SU-DHL-6 (cell line): ENCODE results near the gene VWC2L.

ENCODE experiments used
- H2AFZ ChIP-seq: fragments of 200-600 bp; sonication (generic); 2 replicates; pipeline ENCODE4 v1.6.1; 2014; ENCODE audit warnings: low read depth, mild to moderate bottlenecking, moderate library complexity, mixed read lengths, antibody characterized with exemption, low read length; ENCODE audit not compliant: severe bottlenecking
- H3F3A ChIP-seq: fragments of 200-600 bp; shearing (Covaris generic); 2 replicates; pipeline ENCODE4 v1.6.0; 2016; ENCODE audit warnings: antibody characterized with exemption, mild to moderate bottlenecking; ENCODE audit not compliant: insufficient read depth
- H3K27ac ChIP-seq: fragments of 200-600 bp; sonication (generic); 2 replicates; pipeline ENCODE4 v1.5.1; 2016; ENCODE audit warnings: low read depth, mild to moderate bottlenecking, low read length, moderate library complexity, mixed read lengths
- H3K27me3 ChIP-seq: fragments of 200-600 bp; sonication (generic), shearing (Covaris generic); 2 replicates; pipeline ENCODE4 v1.6.0; 2014; ENCODE audit warnings: mild to moderate bottlenecking, low read length
- H3K36me3 ChIP-seq: fragments of 200-600 bp; sonication (generic); 2 replicates; pipeline ENCODE4 v1.6.1; 2014; ENCODE audit warnings: mild to moderate bottlenecking, low read length, mixed read lengths
- H3K4me2 ChIP-seq: fragments of 300-600, 200-600 bp; shearing (Covaris generic), sonication (generic); 2 replicates; pipeline ENCODE4 v1.6.0; 2014; ENCODE audit warnings: low read length, low read depth, mild to moderate bottlenecking; ENCODE audit not compliant: poor library complexity, severe bottlenecking
- H3K4me3 ChIP-seq: fragments of 200-600 bp; sonication (generic); 2 replicates; pipeline ENCODE4 v1.5.1; 2014; ENCODE audit warnings: antibody characterized with exemption, low read length, mild to moderate bottlenecking, mixed read lengths; ENCODE audit not compliant: insufficient read depth, poor library complexity, severe bottlenecking
- H3K79me2 ChIP-seq: fragments of 200-600 bp; sonication (generic); 2 replicates; pipeline ENCODE4 v1.6.1; 2014; ENCODE audit warnings: mild to moderate bottlenecking, low read length, moderate library complexity; ENCODE audit not compliant: insufficient read depth
- H3K9ac ChIP-seq: fragments of 200-600 bp; sonication (generic); 2 replicates; pipeline ENCODE4 v1.7.0; 2014; ENCODE audit warnings: mild to moderate bottlenecking, low read length
- H3K9me2 ChIP-seq: fragments of 200-600 bp; sonication (generic); replicated peaks from 2 replicates; pipeline ENCODE4 v1.6.1; 2014; ENCODE audit warnings: low read length; ENCODE audit not compliant: insufficient read depth
- H3K9me3 ChIP-seq: fragments of 200-600 bp; sonication (generic); 2 replicates; pipeline ENCODE4 v1.6.1; 2014; ENCODE audit warnings: low read length, mixed read lengths; ENCODE audit not compliant: insufficient read depth
- H4K20me1 ChIP-seq: fragments of 200-600 bp; sonication (generic); 2 replicates; pipeline ENCODE4 v1.6.1; 2014; ENCODE audit warnings: low read depth, mild to moderate bottlenecking, antibody characterized with exemption, low read length, moderate library complexity, mixed read lengths
- CTCF ChIP-seq: fragments of 200-600 bp; sonication (generic); IDR thresholded peaks from one replicate; pipeline ENCODE4 v1.5.1; 2017; ENCODE audit warnings: antibody characterized with exemption, mild to moderate bottlenecking, low read length, moderate library complexity; ENCODE audit not compliant: insufficient read depth, poor library complexity, severe bottlenecking
- EZH2phosphoT487 ChIP-seq: fragments of 200-600 bp; sonication (generic), shearing (Covaris generic); conservative IDR thresholded peaks from 2 replicates; pipeline ENCODE4 v1.6.1; 2018; ENCODE audit warnings: mild to moderate bottlenecking, antibody characterized with exemption, low read length, moderate library complexity, mixed read lengths

Gene VWC2L

GRCh38 chr2:214575465-214575864 lies 164.6 kb downstream of the VWC2L start:
- H3K4me2 ChIP-seq, result no peak overlapping the region
- H3K27ac ChIP-seq, result no peak overlapping the region
- no peaks in the 10 kb centered on the region for H3F3A ChIP-seq
- H3K27me3 ChIP-seq, result no peaks in the 10 kb centered on the region
- no peak overlapping the region for H2AFZ ChIP-seq
- no peaks in the 10 kb centered on the region for H3K9me2 ChIP-seq
- H3K4me3 ChIP-seq, result no peak overlapping the region
- no peaks in the 10 kb centered on the region for H3K79me2 ChIP-seq
- H3K36me3 ChIP-seq, result no peaks in the 10 kb centered on the region
- H3K9ac ChIP-seq, result no peak overlapping the region
- TF ChIP-seq EZH2phosphoT487, result no peak
- TF ChIP-seq CTCF, result no peak
- H3K9me3 ChIP-seq, result no peaks in the 10 kb centered on the region
- no peaks in the 10 kb centered on the region for H4K20me1 ChIP-seq

GRCh38 chr2:214577769-214578168 lies 166.9 kb downstream of the VWC2L start:
- H3K79me2 ChIP-seq, result no peaks in the 10 kb centered on the region
- no peak overlapping the region for H3K27ac ChIP-seq
- H3K4me2 ChIP-seq, result no peak overlapping the region
- H3K36me3 ChIP-seq, result no peaks in the 10 kb centered on the region
- no peaks in the 10 kb centered on the region for H3F3A ChIP-seq
- no peaks in the 10 kb centered on the region for H3K9me3 ChIP-seq
- H4K20me1 ChIP-seq, result no peaks in the 10 kb centered on the region
- no peak overlapping the region for H3K4me3 ChIP-seq
- no peak for TF ChIP-seq CTCF
- no peak for TF ChIP-seq EZH2phosphoT487
- no peaks in the 10 kb centered on the region for H3K27me3 ChIP-seq
- H3K9ac ChIP-seq, result no peak overlapping the region
- H3K9me2 ChIP-seq, result no peaks in the 10 kb centered on the region
- no peak overlapping the region for H2AFZ ChIP-seq

GRCh38 chr2:214578442-214578841 lies 167.6 kb downstream of the VWC2L start:
- Histone ChIP-seq H3K9me2 (no peaks in the 10 kb centered on the region), H3K27ac (no peak overlapping the region), H3K4me2 (no peak overlapping the region), H3K79me2 (no peaks in the 10 kb centered on the region), H3K9ac (no peak overlapping the region), H4K20me1 (no peaks in the 10 kb centered on the region), H2AFZ (no peak overlapping the region), H3F3A (no peaks in the 10 kb centered on the region), H3K36me3 (no peaks in the 10 kb centered on the region), H3K9me3 (no peaks in the 10 kb centered on the region), H3K27me3 (no peaks in the 10 kb centered on the region), H3K4me3 (no peak overlapping the region)
- no peak for TF ChIP-seq CTCF
- no peak for TF ChIP-seq EZH2phosphoT487

GRCh38 chr2:214579035-214579434 lies 168.2 kb downstream of the VWC2L start:
- Histone ChIP-seq H3K79me2 (no peaks in the 10 kb centered on the region), H4K20me1 (no peaks in the 10 kb centered on the region), H3K4me3 (no peak overlapping the region), H3K27me3 (no peaks in the 10 kb centered on the region), H3K9ac (no peak overlapping the region), H3F3A (no peaks in the 10 kb centered on the region), H3K9me2 (no peaks in the 10 kb centered on the region), H3K27ac (no peak overlapping the region), H3K9me3 (no peaks in the 10 kb centered on the region), H3K4me2 (no peak overlapping the region), H3K36me3 (no peaks in the 10 kb centered on the region), H2AFZ (no peak overlapping the region)
- TF ChIP-seq EZH2phosphoT487 (no peak), CTCF (no peak)
